C1 segment of cervical spinal cord (tissue), 14 donors: ENCODE results near the gene RGMA.

Source experiments
- DNase-seq, 14 donors: peaks; one replicate each; lab custom pipeline; 2025; lab: John Stamatoyannopoulos, UW

RGMA gene

GRCh38 chr15:93088981-93089726 is at the start of gene RGMA:
Gene RGMA (minus strand): TSS chr15:93089211. CDS start chr15:93088932, 279 bp downstream.
- peak in 4 of 14 donors; percentile 22 to 72 (median 43) for DNase-seq

GRCh38 chr15:93136606-93137005 is 47.6 kb upstream of the RGMA start:
- no peak for DNase-seq

- no peak for DNase-seq
These were observed 47.0 kb upstream of the RGMA start for GRCh38 chr15:93135997-93136397.

GRCh38 chr15:93135459-93135858 is 46.4 kb upstream of the RGMA start:
- peak in 1 of 14 donors; percentile 10 for DNase-seq

GRCh38 chr15:93131485-93132095 is 42.6 kb upstream of the RGMA start:
- DNase-seq, result no peak

- no peak for DNase-seq
These were observed 40.9 kb upstream of the RGMA start for GRCh38 chr15:93129702-93130488.

GRCh38 chr15:93127286-93127685 is 38.3 kb upstream of the RGMA start:
- DNase-seq, result no peak

- DNase-seq, result no peak
These were observed 37.6 kb upstream of the RGMA start for GRCh38 chr15:93126599-93126998.

- no peak for DNase-seq
These were observed 37.1 kb upstream of the RGMA start for GRCh38 chr15:93126148-93126547.

- no peak for DNase-seq
These were observed 35.1 kb upstream of the RGMA start for GRCh38 chr15:93124126-93124525.

GRCh38 chr15:93121973-93122910 is 33.2 kb upstream of the RGMA start:
- no peak for DNase-seq

- DNase-seq, result no peak
These were observed 32.1 kb upstream of the RGMA start for GRCh38 chr15:93121107-93121506.

- no peak for DNase-seq
These were observed 29.9 kb upstream of the RGMA start for GRCh38 chr15:93118904-93119303.

GRCh38 chr15:93111451-93111850 is 22.4 kb upstream of the RGMA start:
- no peak for DNase-seq

- no peak for DNase-seq
These were observed 21.6 kb upstream of the RGMA start for GRCh38 chr15:93110502-93111040.

GRCh38 chr15:93109336-93110102 is 20.5 kb upstream of the RGMA start:
- no peak for DNase-seq

- DNase-seq, result no peak
These were observed 18.6 kb upstream of the RGMA start for GRCh38 chr15:93107646-93108045.

GRCh38 chr15:93105485-93105884 is 16.5 kb upstream of the RGMA start:
- no peak for DNase-seq

GRCh38 chr15:93103823-93104222 is 14.8 kb upstream of the RGMA start:
- DNase-seq, result no peak

- DNase-seq, result no peak
These were observed 13.2 kb upstream of the RGMA start for GRCh38 chr15:93102211-93102610.
